Brain microvascular endothelial cell (primary cell): ENCODE results near the gene SRF.

Experiments used
- DNase-seq: peaks from one replicate; pipeline ENCODE4 v3.0.0-alpha.2; 2020
- H3K27ac ChIP-seq: fragments of 250-450 bp; sonication (Bioruptor Pico); 2 replicates; pipeline ENCODE4 v1.5.1; 2020; ENCODE audit warnings: mild to moderate bottlenecking, moderate library complexity
- H3K27me3 ChIP-seq: fragments of 250-450 bp; sonication (Bioruptor Pico); replicated peaks from 2 replicates; pipeline ENCODE4 v1.5.1; 2020; ENCODE audit warnings: mild to moderate bottlenecking
- H3K36me3 ChIP-seq: fragments of 250-450 bp; sonication (Bioruptor Pico); replicated peaks from 2 replicates; pipeline ENCODE4 v1.5.1; 2020; ENCODE audit warnings: mild to moderate bottlenecking
- H3K4me3 ChIP-seq: 2 replicates; pipeline ENCODE4 v1.5.1; 2011; ENCODE audit warnings: low read depth, mild to moderate bottlenecking, control low read depth, low read length, moderate library complexity
- CTCF ChIP-seq: IDR thresholded peaks from 2 replicates; pipeline ENCODE4 v1.5.1; 2011; ENCODE audit warnings: low read depth, mild to moderate bottlenecking, moderate library complexity, low read length, control low read depth, inconsistent platforms; ENCODE audit errors: missing control alignments
- in situ Hi-C: cut with HindIII; loops from 2 replicates; pipeline ENCODE4 v1.10.0; 2017; ENCODE audit warnings: low sequenced_read_pairs, low pct_ligation_motif_present

The SRF gene

GRCh38 chr6:43231053-43231452, 60.0 kb downstream of the SRF start:
- no peak overlapping the region for H3K27ac ChIP-seq
- H3K27me3 ChIP-seq = peaks cover 2% of the 10 kb centered on the region
- no peak for TF ChIP-seq CTCF
- no peak for DNase-seq
- H3K36me3 ChIP-seq = no peaks in the 10 kb centered on the region
- in situ Hi-C loops = no loop called here
- H3K4me3 ChIP-seq = no peak overlapping the region
